ENCODE results near the gene OBSCN.

OBSCN gene

GRCh38 chr1:228387321-228387720 lies 179.5 kb downstream of the OBSCN start:
- Histone ChIP-seq H3K9ac (ENCODE audit: low read depth, low read length, poor library complexity, severe bottlenecking) (no peak overlapping the region), H3K4me2 (ENCODE audit: low read depth, low read length, poor library complexity, severe bottlenecking) (no peak overlapping the region), H3K4me3 (ENCODE audit: low read length, poor library complexity, severe bottlenecking) (no peak overlapping the region), H2AFZ (ENCODE audit: low read length) (no peak overlapping the region), H3F3A (ENCODE audit: low read depth) (no peaks in the 10 kb centered on the region), H3K9me3 (ENCODE audit: insufficient read depth, low read depth, low read length) (no peaks in the 10 kb centered on the region), H3K9me2 (replicated peaks; ENCODE audit: low read depth, low read length) (no peaks in the 10 kb centered on the region), H4K20me1 (ENCODE audit: insufficient read depth, low read length, poor library complexity, severe bottlenecking) (no peaks in the 10 kb centered on the region), H3K4me1 (ENCODE audit: insufficient read depth, low read length, poor library complexity, severe bottlenecking) (no peaks in the 10 kb centered on the region), H3K79me2 (ENCODE audit: insufficient read depth, low read length) (no peaks in the 10 kb centered on the region), H3K27me3 (ENCODE audit: insufficient read depth, low read length, poor library complexity, severe bottlenecking) (no peaks in the 10 kb centered on the region), H3K36me3 (ENCODE audit: insufficient read depth, low read length) (peaks cover 7% of the 10 kb centered on the region; the same call in 1 of the 2 replicates)
- TF ChIP-seq CTCF (conservative IDR thresholded peaks at IDR 0.05; ENCODE audit: low read length) = no peak

GRCh38 chr1:228390649-228391048 lies 182.8 kb downstream of the OBSCN start:
- no peak overlapping the region for H3K4me3 ChIP-seq (ENCODE audit: low read length, poor library complexity, severe bottlenecking)
- no peaks in the 10 kb centered on the region for H3F3A ChIP-seq (ENCODE audit: low read depth)
- no peaks in the 10 kb centered on the region for H3K9me3 ChIP-seq (ENCODE audit: insufficient read depth, low read depth, low read length)
- TF ChIP-seq EZH2phosphoT487 (IDR thresholded peaks at IDR 0.05; ENCODE audit: borderline replicate concordance) (no peak), CTCF (conservative IDR thresholded peaks at IDR 0.05; ENCODE audit: low read length) (no peak)
- no peak overlapping the region for H3K9ac ChIP-seq (ENCODE audit: low read depth, low read length, poor library complexity, severe bottlenecking)
- H3K79me2 ChIP-seq (ENCODE audit: insufficient read depth, low read length) = no peaks in the 10 kb centered on the region
- H4K20me1 ChIP-seq (ENCODE audit: insufficient read depth, low read length, poor library complexity, severe bottlenecking) = peaks cover 8% of the 10 kb centered on the region
- no peak overlapping the region for H3K4me2 ChIP-seq (ENCODE audit: low read depth, low read length, poor library complexity, severe bottlenecking)
- H3K4me1 ChIP-seq (ENCODE audit: insufficient read depth, low read length, poor library complexity, severe bottlenecking) = no peaks in the 10 kb centered on the region
- H3K36me3 ChIP-seq (ENCODE audit: insufficient read depth, low read length) = peaks cover 27% of the 10 kb centered on the region; the same call in 1 of the 2 replicates
- H3K27me3 ChIP-seq (ENCODE audit: insufficient read depth, low read length, poor library complexity, severe bottlenecking) = no peaks in the 10 kb centered on the region
- no peaks in the 10 kb centered on the region for H3K9me2 ChIP-seq (replicated peaks; ENCODE audit: low read depth, low read length)
- no peak overlapping the region for H2AFZ ChIP-seq (ENCODE audit: low read length)

GRCh38 chr1:228391411-228392020 lies 183.7 kb downstream of the OBSCN start:
- peaks cover 36% of the 10 kb centered on the region; the same call in 1 of the 2 replicates for H3K36me3 ChIP-seq (ENCODE audit: insufficient read depth, low read length)
- H2AFZ ChIP-seq (ENCODE audit: low read length) = no peak overlapping the region
- H3K27me3 ChIP-seq (ENCODE audit: insufficient read depth, low read length, poor library complexity, severe bottlenecking) = no peaks in the 10 kb centered on the region
- no peak overlapping the region for H3K9ac ChIP-seq (ENCODE audit: low read depth, low read length, poor library complexity, severe bottlenecking)
- no peaks in the 10 kb centered on the region for H3K4me1 ChIP-seq (ENCODE audit: insufficient read depth, low read length, poor library complexity, severe bottlenecking)
- H3K9me2 ChIP-seq (replicated peaks; ENCODE audit: low read depth, low read length) = no peaks in the 10 kb centered on the region
- no peaks in the 10 kb centered on the region for H3K79me2 ChIP-seq (ENCODE audit: insufficient read depth, low read length)
- peaks cover 8% of the 10 kb centered on the region for H4K20me1 ChIP-seq (ENCODE audit: insufficient read depth, low read length, poor library complexity, severe bottlenecking)
- H3F3A ChIP-seq (ENCODE audit: low read depth) = no peaks in the 10 kb centered on the region
- H3K9me3 ChIP-seq (ENCODE audit: insufficient read depth, low read depth, low read length) = no peaks in the 10 kb centered on the region
- TF ChIP-seq CTCF (conservative IDR thresholded peaks at IDR 0.05; ENCODE audit: low read length) (no peak), EZH2phosphoT487 (IDR thresholded peaks at IDR 0.05; ENCODE audit: borderline replicate concordance) (no peak)
- H3K4me2 ChIP-seq (ENCODE audit: low read depth, low read length, poor library complexity, severe bottlenecking) = no peak overlapping the region
- H3K4me3 ChIP-seq (ENCODE audit: low read length, poor library complexity, severe bottlenecking) = no peak overlapping the region
